GM21717 (cell line): Measurements from ENCODE around the gene JAZF1.

ENCODE experiments used
- ATAC-seq: cut with Tn5 transposase; IDR thresholded peaks from one replicate; pipeline ENCODE4 v1.9.1; 2021; ENCODE audit warnings: mild to moderate bottlenecking, moderate library complexity; ENCODE audit not compliant: unreplicated experiment

JAZF1 gene

GRCh38 chr7:27802999-27803398, 377.6 kb downstream of the JAZF1 start:
- no peak for ATAC-seq

GRCh38 chr7:27799212-27799611, 381.4 kb downstream of the JAZF1 start:
- ATAC-seq = no peak

- ATAC-seq = no peak
Observed at GRCh38 chr7:27795977-27796376, 384.6 kb downstream of the JAZF1 start.

GRCh38 chr7:27793780-27794179, 386.8 kb downstream of the JAZF1 start:
- no peak for ATAC-seq

GRCh38 chr7:27788437-27788836, 392.2 kb downstream of the JAZF1 start:
- ATAC-seq = no peak

GRCh38 chr7:27784399-27785053, 396.1 kb downstream of the JAZF1 start:
- no peak for ATAC-seq

GRCh38 chr7:27782849-27783248, 397.7 kb downstream of the JAZF1 start:
- ATAC-seq = no peak

GRCh38 chr7:27781188-27781587, 399.4 kb downstream of the JAZF1 start:
- ATAC-seq = no peak
